Measurements from ENCODE around the gene RASGRP4.
A peak's percentile ranks its signal among the peaks of the same experiment; 100 is the strongest.

The RASGRP4 gene

DNA sequence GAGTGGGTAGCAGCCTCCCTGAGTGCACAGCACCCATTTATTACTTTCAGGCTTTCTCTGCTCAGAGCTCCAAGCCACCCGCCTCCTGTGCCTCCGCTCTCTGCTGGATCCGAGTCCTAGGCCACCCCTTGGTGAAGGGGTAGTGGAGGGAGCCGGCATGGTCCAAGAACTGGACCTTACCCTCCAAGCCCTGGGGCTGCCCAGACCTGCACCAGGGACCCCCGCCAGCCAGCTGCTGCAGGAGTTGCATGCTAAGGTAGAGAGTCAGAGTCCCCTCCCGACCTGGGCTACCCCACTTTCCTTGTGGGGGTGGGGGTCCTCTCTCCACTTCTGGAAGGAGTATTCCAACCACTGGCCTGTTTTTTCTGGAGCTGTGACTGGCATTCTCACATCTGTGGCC, 21.2 kb downstream of the RASGRP4 start:
- Histone ChIP-seq H3K27ac (ENCODE audit: extremely low read depth, low read depth, low read length) (no peak overlapping the region), H3K36me3 (ENCODE audit: control insufficient read depth in 2 of 2, insufficient read depth in 1 of 2, low read length in 2 of 2) (peaks cover 14 to 29% of the 10 kb centered on the region in 2 experiments; a peak in 2 of 3 replicates), H3K9me3 (ENCODE audit: control insufficient read depth, insufficient read depth, low read depth, low read length) (no peaks in the 10 kb centered on the region), H3K4me1 (ENCODE audit: control insufficient read depth, insufficient read depth, low read length) (peaks cover 10% of the 10 kb centered on the region), H3K4me3 (ENCODE audit: low read depth, low read length) (no peak overlapping the region)
- ChIA-PET CTCF (interaction anchor here (0.5 to 4.8 kb wide), 16 partner anchors 8 to 808 kb away, joined by 3 to 77 read pairs (median 6); partner anchors contain the start of genes GGN and SPRED3), POLR2A (interaction anchor here (0.9 to 5.6 kb wide), 3 partner anchors 17 to 31 kb away, joined by 3 to 68 read pairs (median 3); partner anchors contain the start of genes GGN, PSMD8 and SPRED3)
- TF ChIP-seq ZNF423 (tag by site-specific recombination; IDR thresholded peaks at IDR 0.05): no peak
- TF ChIP-seq, protein P1, sequence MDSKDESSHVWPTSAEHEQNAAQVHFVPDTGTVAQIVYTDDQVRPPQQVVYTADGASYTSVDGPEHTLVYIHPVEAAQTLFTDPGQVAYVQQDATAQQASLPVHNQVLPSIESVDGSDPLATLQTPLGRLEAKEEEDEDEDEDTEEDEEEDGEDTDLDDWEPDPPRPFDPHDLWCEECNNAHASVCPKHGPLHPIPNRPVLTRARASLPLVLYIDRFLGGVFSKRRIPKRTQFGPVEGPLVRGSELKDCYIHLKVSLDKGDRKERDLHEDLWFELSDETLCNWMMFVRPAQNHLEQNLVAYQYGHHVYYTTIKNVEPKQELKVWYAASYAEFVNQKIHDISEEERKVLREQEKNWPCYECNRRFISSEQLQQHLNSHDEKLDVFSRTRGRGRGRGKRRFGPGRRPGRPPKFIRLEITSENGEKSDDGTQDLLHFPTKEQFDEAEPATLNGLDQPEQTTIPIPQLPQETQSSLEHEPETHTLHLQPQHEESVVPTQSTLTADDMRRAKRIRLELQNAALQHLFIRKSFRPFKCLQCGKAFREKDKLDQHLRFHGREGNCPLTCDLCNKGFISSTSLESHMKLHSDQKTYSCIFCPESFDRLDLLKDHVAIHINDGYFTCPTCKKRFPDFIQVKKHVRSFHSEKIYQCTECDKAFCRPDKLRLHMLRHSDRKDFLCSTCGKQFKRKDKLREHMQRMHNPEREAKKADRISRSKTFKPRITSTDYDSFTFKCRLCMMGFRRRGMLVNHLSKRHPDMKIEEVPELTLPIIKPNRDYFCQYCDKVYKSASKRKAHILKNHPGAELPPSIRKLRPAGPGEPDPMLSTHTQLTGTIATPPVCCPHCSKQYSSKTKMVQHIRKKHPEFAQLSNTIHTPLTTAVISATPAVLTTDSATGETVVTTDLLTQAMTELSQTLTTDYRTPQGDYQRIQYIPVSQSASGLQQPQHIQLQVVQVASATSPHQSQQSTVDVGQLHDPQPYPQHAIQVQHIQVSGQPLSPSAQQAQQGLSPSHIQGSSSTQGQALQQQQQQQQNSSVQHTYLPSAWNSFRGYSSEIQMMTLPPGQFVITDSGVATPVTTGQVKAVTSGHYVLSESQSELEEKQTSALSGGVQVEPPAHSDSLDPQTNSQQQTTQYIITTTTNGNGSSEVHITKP (tag by site-specific recombination; IDR thresholded peaks at IDR 0.05): peak; percentile 53; the same call in 1 of the 2 replicates

DNA sequence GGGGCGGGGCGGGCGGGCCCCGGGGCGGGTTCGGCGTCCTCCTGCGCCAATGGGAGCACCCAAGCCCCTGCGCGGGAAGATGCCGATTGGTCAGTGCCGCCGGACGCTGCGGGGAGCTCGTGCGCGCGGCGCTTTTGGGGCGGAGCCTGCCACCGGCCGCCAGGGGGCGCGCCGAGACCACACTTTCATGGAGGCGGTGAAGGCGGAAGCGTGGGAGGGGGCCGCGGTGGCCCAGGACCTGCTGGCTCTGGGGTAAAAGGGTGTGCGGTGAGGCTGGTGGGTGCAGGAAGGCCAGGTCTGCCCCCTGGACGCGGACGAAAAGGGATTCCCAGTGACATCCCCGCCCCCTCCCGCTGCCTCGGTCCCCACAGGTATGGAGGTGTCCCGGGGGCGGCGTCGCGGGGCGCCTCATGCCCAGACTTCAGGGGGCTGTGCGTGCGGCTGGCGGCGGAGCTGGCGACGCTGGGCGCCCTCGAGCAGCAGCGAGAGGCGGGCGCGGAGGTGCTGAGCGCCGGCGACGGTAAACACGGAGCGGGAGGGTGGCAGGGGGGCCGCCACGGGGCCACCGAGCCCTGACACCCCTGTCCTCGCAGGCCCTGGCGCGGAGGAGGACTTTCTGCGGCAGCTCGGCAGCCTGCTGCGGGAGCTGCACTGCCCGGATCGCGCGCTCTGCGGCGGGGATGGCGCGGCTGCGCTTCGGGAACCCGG, 22.9 kb downstream of the RASGRP4 start, which contains the start of gene FAM98C:
Gene FAM98C, plus strand, starts transcription at position 127 of the 708 bp plus-strand sequence. Its CDS starts 61 bp downstream, at position 188.
- H3K36me3 ChIP-seq (ENCODE audit: control insufficient read depth in 2 of 2, insufficient read depth in 1 of 2, low read length in 2 of 2): peaks cover 14 to 23% of the 10 kb centered on the region in 2 experiments; a peak in 2 of 3 replicates
- no peaks in the 10 kb centered on the region for H3K9me3 ChIP-seq (ENCODE audit: control insufficient read depth, insufficient read depth, low read depth, low read length)
- CTCF ChIA-PET: interaction anchor here (0.6 to 4.8 kb wide), 108 partner anchors 8 to 1326 kb away, joined by 3 to 77 read pairs (median 4); partner anchors contain the start of genes ACTN4, ECH1, EIF3K and FBXO17
- POLR2A ChIA-PET: interaction anchor here (0.6 to 5.6 kb wide), 41 partner anchors 8 to 1659 kb away, joined by 3 to 68 read pairs (median 4); partner anchors contain the start of genes ACTN4, EIF3K, GGN and MRPS12
- H3K27ac ChIP-seq (ENCODE audit: extremely low read depth, low read depth, low read length): peak within 1 kb of the TSS; percentile 91
- H3K4me3 ChIP-seq (ENCODE audit: low read depth, low read length): peak within 1 kb of the TSS; percentile 57
- peaks cover 10% of the 10 kb centered on the region for H3K4me1 ChIP-seq (ENCODE audit: control insufficient read depth, insufficient read depth, low read length)
- TF ChIP-seq, protein P1 (tag by site-specific recombination; IDR thresholded peaks at IDR 0.05): peak; percentile 75
- TF ChIP-seq ZNF423 (tag by site-specific recombination; IDR thresholded peaks at IDR 0.05) (peak; percentile 91), REPIN1 (tag by site-specific recombination; IDR thresholded peaks at IDR 0.05; ENCODE audit: low read depth) (peak; percentile 59), ZNF223 (tag by site-specific recombination; IDR thresholded peaks at IDR 0.05) (peak; percentile 96), ZNF791 (tag by site-specific recombination; IDR thresholded peaks at IDR 0.05) (peak; percentile 34; the same call in 1 of the 2 replicates), SCRT2 (tag by site-specific recombination; IDR thresholded peaks at IDR 0.05) (peak; percentile 94), ZNF114 (tag by site-specific recombination; IDR thresholded peaks at IDR 0.05) (no peak), ZNF239 (tag by site-specific recombination; IDR thresholded peaks at IDR 0.05) (peak; percentile 82; the same call in 1 of the 2 replicates), GFI1B (tag by site-specific recombination; IDR thresholded peaks at IDR 0.05) (0 out of 2 replicates have a peak, but pooled peaks have one; percentile 21), ZNF660 (tag by site-specific recombination; IDR thresholded peaks at IDR 0.05) (peak; percentile 76; the same call in 1 of the 2 replicates), ZNF335 (tag by site-specific recombination; conservative IDR thresholded peaks at IDR 0.05) (peak; percentile 96), KLF1 (tag by site-specific recombination; IDR thresholded peaks at IDR 0.05) (peak; percentile 93), HOXD13 (CRISPR knock-in tag; IDR thresholded peaks at IDR 0.05; ENCODE audit: borderline replicate concordance) (no peak), ZNF747 (tag by site-specific recombination; IDR thresholded peaks at IDR 0.05) (no peak)
- TF ChIP-seq, protein P2, sequence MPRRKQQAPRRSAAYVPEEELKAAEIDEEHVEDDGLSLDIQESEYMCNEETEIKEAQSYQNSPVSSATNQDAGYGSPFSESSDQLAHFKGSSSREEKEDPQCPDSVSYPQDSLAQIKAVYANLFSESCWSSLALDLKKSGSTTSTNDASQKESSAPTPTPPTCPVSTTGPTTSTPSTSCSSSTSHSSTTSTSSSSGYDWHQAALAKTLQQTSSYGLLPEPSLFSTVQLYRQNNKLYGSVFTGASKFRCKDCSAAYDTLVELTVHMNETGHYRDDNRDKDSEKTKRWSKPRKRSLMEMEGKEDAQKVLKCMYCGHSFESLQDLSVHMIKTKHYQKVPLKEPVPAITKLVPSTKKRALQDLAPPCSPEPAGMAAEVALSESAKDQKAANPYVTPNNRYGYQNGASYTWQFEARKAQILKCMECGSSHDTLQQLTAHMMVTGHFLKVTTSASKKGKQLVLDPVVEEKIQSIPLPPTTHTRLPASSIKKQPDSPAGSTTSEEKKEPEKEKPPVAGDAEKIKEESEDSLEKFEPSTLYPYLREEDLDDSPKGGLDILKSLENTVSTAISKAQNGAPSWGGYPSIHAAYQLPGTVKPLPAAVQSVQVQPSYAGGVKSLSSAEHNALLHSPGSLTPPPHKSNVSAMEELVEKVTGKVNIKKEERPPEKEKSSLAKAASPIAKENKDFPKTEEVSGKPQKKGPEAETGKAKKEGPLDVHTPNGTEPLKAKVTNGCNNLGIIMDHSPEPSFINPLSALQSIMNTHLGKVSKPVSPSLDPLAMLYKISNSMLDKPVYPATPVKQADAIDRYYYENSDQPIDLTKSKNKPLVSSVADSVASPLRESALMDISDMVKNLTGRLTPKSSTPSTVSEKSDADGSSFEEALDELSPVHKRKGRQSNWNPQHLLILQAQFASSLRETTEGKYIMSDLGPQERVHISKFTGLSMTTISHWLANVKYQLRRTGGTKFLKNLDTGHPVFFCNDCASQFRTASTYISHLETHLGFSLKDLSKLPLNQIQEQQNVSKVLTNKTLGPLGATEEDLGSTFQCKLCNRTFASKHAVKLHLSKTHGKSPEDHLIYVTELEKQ (tag by site-specific recombination; IDR thresholded peaks at IDR 0.05; ENCODE audit: borderline replicate concordance): peak; percentile 57; the same call in 1 of the 2 replicates
- TF ChIP-seq, protein P3, sequence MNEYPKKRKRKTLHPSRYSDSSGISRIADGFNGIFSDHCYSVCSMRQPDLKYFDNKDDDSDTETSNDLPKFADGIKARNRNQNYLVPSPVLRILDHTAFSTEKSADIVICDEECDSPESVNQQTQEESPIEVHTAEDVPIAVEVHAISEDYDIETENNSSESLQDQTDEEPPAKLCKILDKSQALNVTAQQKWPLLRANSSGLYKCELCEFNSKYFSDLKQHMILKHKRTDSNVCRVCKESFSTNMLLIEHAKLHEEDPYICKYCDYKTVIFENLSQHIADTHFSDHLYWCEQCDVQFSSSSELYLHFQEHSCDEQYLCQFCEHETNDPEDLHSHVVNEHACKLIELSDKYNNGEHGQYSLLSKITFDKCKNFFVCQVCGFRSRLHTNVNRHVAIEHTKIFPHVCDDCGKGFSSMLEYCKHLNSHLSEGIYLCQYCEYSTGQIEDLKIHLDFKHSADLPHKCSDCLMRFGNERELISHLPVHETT (tag by site-specific recombination; IDR thresholded peaks at IDR 0.05): peak; percentile 75
